Measurements from ENCODE around the gene CTCFL.

DNA sequence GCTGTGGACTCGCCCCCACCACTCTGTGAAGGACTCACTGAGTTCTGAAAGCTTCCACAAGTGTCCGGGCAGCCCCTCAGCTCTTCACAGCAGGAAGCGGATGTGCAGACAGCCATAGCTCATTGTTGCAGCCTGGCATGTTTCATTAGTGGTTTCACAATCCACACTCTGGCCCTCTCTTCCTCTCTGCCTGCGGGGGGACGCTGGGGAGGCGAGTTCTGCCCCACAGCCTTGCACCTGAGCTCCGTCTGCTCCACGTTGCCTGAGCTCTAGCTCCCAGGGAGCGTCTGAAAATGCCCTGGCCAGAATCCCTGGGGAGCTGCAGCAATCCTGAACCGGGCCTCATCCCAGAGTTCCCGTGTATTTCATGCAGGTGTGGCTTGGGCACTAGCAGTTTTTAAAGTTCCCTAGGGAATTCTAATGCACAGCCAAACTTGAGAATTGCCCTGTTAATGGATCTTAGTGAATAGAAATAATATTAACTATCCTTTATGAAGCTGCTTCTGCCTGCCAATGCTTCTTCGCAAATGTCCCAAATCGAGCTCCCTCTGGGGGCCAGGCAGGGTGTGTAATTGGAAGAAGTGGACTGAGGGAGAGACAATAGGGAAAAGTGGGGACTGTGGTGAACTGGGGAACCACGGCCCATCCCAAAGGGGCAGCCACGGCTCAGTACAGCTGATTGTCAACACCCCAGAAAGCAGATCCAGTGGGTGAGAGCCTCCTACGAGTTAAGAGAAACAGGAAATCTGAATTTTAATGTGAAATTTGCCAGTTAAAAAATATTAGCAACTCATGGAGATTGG, 51.5 kb downstream of the CTCFL start:
- TF ChIP-seq, protein P1, sequence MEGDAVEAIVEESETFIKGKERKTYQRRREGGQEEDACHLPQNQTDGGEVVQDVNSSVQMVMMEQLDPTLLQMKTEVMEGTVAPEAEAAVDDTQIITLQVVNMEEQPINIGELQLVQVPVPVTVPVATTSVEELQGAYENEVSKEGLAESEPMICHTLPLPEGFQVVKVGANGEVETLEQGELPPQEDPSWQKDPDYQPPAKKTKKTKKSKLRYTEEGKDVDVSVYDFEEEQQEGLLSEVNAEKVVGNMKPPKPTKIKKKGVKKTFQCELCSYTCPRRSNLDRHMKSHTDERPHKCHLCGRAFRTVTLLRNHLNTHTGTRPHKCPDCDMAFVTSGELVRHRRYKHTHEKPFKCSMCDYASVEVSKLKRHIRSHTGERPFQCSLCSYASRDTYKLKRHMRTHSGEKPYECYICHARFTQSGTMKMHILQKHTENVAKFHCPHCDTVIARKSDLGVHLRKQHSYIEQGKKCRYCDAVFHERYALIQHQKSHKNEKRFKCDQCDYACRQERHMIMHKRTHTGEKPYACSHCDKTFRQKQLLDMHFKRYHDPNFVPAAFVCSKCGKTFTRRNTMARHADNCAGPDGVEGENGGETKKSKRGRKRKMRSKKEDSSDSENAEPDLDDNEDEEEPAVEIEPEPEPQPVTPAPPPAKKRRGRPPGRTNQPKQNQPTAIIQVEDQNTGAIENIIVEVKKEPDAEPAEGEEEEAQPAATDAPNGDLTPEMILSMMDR (conservative IDR thresholded peaks at IDR 0.05): no peak
- no peak for TF ChIP-seq EZH2 (IDR thresholded peaks at IDR 0.05; ENCODE audit: low read depth)
